H9 (cell line): ENCODE results near the gene DAB2IP. TPM values are rescaled to one million over a fixed set of nuclear protein-coding genes. Genes with fewer than 3 reads are reported as not detected.

ENCODE experiments used
- DNase-seq: peaks from one replicate; pipeline ENCODE4 v3.0.0-alpha.2; 2017
- H2AFZ ChIP-seq: one replicate; pipeline ENCODE4 v1.6.1; 2013; ENCODE audit warnings: mild to moderate bottlenecking, low read length, control low read depth, moderate library complexity
- H2AK5ac ChIP-seq: 2 replicates; pipeline ENCODE4 v1.6.1; 2013; ENCODE audit warnings: low read length, control low read depth, mixed read lengths; ENCODE audit not compliant: insufficient read length
- H2BK120ac ChIP-seq: one replicate; pipeline ENCODE4 v1.6.1; 2013; ENCODE audit warnings: low read depth, mild to moderate bottlenecking, low read length, control low read depth, inconsistent platforms; ENCODE audit not compliant: poor library complexity, severe bottlenecking
- H2BK12ac ChIP-seq: 2 replicates; pipeline ENCODE4 v1.6.1; 2013; ENCODE audit warnings: low read length, control low read depth, mixed read lengths, low read depth; ENCODE audit not compliant: insufficient read length
- H2BK15ac ChIP-seq: 2 replicates; pipeline ENCODE4 v1.6.1; 2013; ENCODE audit warnings: low read depth, low read length, control low read depth
- H2BK20ac ChIP-seq: one replicate; pipeline ENCODE4 v1.6.1; 2013; ENCODE audit warnings: low read depth, mild to moderate bottlenecking, low read length, control low read depth, inconsistent platforms; ENCODE audit not compliant: poor library complexity, severe bottlenecking
- H2BK5ac ChIP-seq: 2 replicates; pipeline ENCODE4 v1.6.1; 2013; ENCODE audit warnings: low read length, control low read depth, mixed read lengths; ENCODE audit not compliant: insufficient read length
- H3K14ac ChIP-seq: 2 replicates; pipeline ENCODE4 v1.6.1; 2013; ENCODE audit warnings: low read length, control low read depth; ENCODE audit not compliant: insufficient read depth
- H3K18ac ChIP-seq: 2 replicates; pipeline ENCODE4 v1.6.1; 2013; ENCODE audit warnings: low read depth, mild to moderate bottlenecking, mixed read lengths, low read length, control low read depth; ENCODE audit not compliant: insufficient read length
- H3K23ac ChIP-seq: 2 replicates; pipeline ENCODE4 v1.6.1; 2013; ENCODE audit warnings: low read length, control low read depth, mixed read lengths, low read depth; ENCODE audit not compliant: insufficient read length
- H3K23me2 ChIP-seq: 2 replicates; pipeline ENCODE4 v1.6.1; 2013; ENCODE audit warnings: low read depth, mild to moderate bottlenecking, mixed read lengths, low read length, control low read depth; ENCODE audit not compliant: insufficient read length, poor library complexity, severe bottlenecking
- H3K27ac ChIP-seq: 2 replicates; pipeline ENCODE4 v1.5.1; 2013; ENCODE audit warnings: low read length, control low read depth, mixed read lengths, low read depth; ENCODE audit not compliant: insufficient read length
- H3K27me3 ChIP-seq: 2 replicates; pipeline ENCODE4 v1.6.1; 2013; ENCODE audit warnings: low read length, control low read depth, inconsistent platforms; ENCODE audit not compliant: insufficient read depth
- H3K4ac ChIP-seq: 2 replicates; pipeline ENCODE4 v1.6.1; 2013; ENCODE audit warnings: low read depth, mild to moderate bottlenecking, control low read depth, inconsistent platforms, low read length, moderate library complexity
- H3K4me1 ChIP-seq: 2 replicates; pipeline ENCODE4 v1.6.1; 2013; ENCODE audit warnings: low read length, control low read depth, inconsistent platforms; ENCODE audit not compliant: insufficient read depth
- H3K4me2 ChIP-seq: 2 replicates; pipeline ENCODE4 v1.6.1; 2013; ENCODE audit warnings: low read length, control low read depth, mixed read lengths; ENCODE audit not compliant: insufficient read length, insufficient read depth
- H3K56ac ChIP-seq: 2 replicates; pipeline ENCODE4 v1.6.1; 2013; ENCODE audit warnings: low read depth, mild to moderate bottlenecking, mixed read lengths, low read length, control low read depth; ENCODE audit not compliant: insufficient read length
- H3K79me1 ChIP-seq: 2 replicates; pipeline ENCODE4 v1.6.1; 2013; ENCODE audit warnings: low read depth, mild to moderate bottlenecking, moderate library complexity, low read length, control low read depth, inconsistent platforms; ENCODE audit not compliant: insufficient read depth, poor library complexity, severe bottlenecking
- H3K79me2 ChIP-seq: 2 replicates; pipeline ENCODE4 v1.6.1; 2013; ENCODE audit warnings: low read length, control low read depth, inconsistent platforms; ENCODE audit not compliant: insufficient read depth
- H3K9ac ChIP-seq: 2 replicates; pipeline ENCODE4 v1.6.1; 2013; ENCODE audit warnings: low read length, control low read depth, mixed read lengths; ENCODE audit not compliant: insufficient read length; ENCODE audit errors: extremely low read depth
- H3K9me3 ChIP-seq: one replicate; pipeline ENCODE4 v1.6.1; 2013; ENCODE audit warnings: low read depth, low read length, inconsistent platforms; ENCODE audit not compliant: control insufficient read depth
- H3T11ph ChIP-seq: one replicate; pipeline ENCODE4 v1.6.1; 2013; ENCODE audit warnings: mild to moderate bottlenecking, low read length, control low read depth, inconsistent platforms
- H4K20me1 ChIP-seq: one replicate; pipeline ENCODE4 v1.6.1; 2013; ENCODE audit not compliant: control insufficient read depth, insufficient read length, insufficient read depth
- H4K5ac ChIP-seq: 2 replicates; pipeline ENCODE4 v1.6.1; 2013; ENCODE audit warnings: low read depth, mild to moderate bottlenecking, mixed read lengths, low read length, control low read depth; ENCODE audit not compliant: insufficient read length
- H4K8ac ChIP-seq: replicated peaks from 2 replicates; pipeline ENCODE4 v1.6.1; 2013; ENCODE audit warnings: low read length, control low read depth, mixed read lengths, low read depth; ENCODE audit not compliant: insufficient read length
- H4K91ac ChIP-seq: 2 replicates; pipeline ENCODE4 v1.6.1; 2013; ENCODE audit warnings: low read depth, mild to moderate bottlenecking, moderate library complexity, mixed read lengths, low read length, control low read depth; ENCODE audit not compliant: insufficient read length
- H3K27ac Mint-ChIP-seq, 3 experiments: 2 replicates in 2 of 3; 3 replicates in 1 of 3; pipeline ENCODE4 v1.8.0; 2020 to 2021; ENCODE audit warnings: mixed read lengths in 3 of 3, mild to moderate bottlenecking in 1 of 3, moderate library complexity in 1 of 3
- H3K27me3 Mint-ChIP-seq: 2 replicates; pipeline ENCODE4 v1.8.0; 2021; ENCODE audit warnings: low read depth, mild to moderate bottlenecking, moderate library complexity, mixed read lengths
- H3K36me3 Mint-ChIP-seq, 3 experiments: 2 replicates in 2 of 3; 3 replicates in 1 of 3; pipeline ENCODE4 v1.8.0; 2020 to 2021; ENCODE audit warnings: low read depth in 3 of 3, mixed read lengths in 3 of 3; ENCODE audit not compliant: insufficient read depth in 1 of 3
- H3K4me1 Mint-ChIP-seq, 2 experiments: 2 replicates each; pipeline ENCODE4 v1.8.0; 2020; ENCODE audit warnings: mixed read lengths in 2 of 2
- H3K4me3 Mint-ChIP-seq, 2 experiments: 2 replicates in 1 of 2; 3 replicates in 1 of 2; pipeline ENCODE4 v1.8.0; 2020 to 2021; ENCODE audit warnings: mild to moderate bottlenecking in 2 of 2, mixed read lengths in 2 of 2, moderate library complexity in 1 of 2
- H3K9me3 Mint-ChIP-seq, 2 experiments: 2 replicates in 1 of 2; 3 replicates in 1 of 2; pipeline ENCODE4 v1.8.0; 2020; ENCODE audit warnings: mild to moderate bottlenecking in 2 of 2, mixed read lengths in 2 of 2, moderate library complexity in 1 of 2
- CTCF ChIP-seq: fragments of 200-600 bp; sonication (generic); conservative IDR thresholded peaks from 3 replicates; pipeline ENCODE4 v1.8.0; 2021; ENCODE audit warnings: antibody characterized with exemption, mild to moderate bottlenecking
- WGBS: extraction: QIAGEN DNeasy Blood & Tissue Kit; methylation state at CpG from one replicate; pipeline ENCODE4 v1.1.7; 2013; ENCODE audit warnings: missing lambda C conversion rate, low lambda C conversion rate, mixed read lengths; ENCODE audit not compliant: insufficient read length; ENCODE audit errors: extremely low coverage; 5-methylcytosine and 5-hydroxymethylcytosine counted together
- total RNA-seq: library from RNA; stranded (reverse); gene quantifications from 2 replicates; pipeline ENCODE4 v1.2.1, GENCODE V29; 2021

Gene DAB2IP
- total RNA-seq, 1 experiment from 2014 or later: 22.6 TPM

- H3K23ac ChIP-seq: no peak overlapping the region
- no CpG with 5 or more reads among the region's 13 CpGs for WGBS
- no peak overlapping the region for H2BK20ac ChIP-seq
- no peak for TF ChIP-seq CTCF
- no peaks in the 10 kb centered on the region for H3K4me1 ChIP-seq
- no peaks in the 10 kb centered on the region; a peak in 1 of 5 replicates for H3K9me3 Mint-ChIP-seq
- H3K4ac ChIP-seq: no peak overlapping the region
- DNase-seq: no peak
- 0 out of 7 replicates have a peak overlapping the region, but pooled peaks have one; percentile 7 to 44 (median 31) for H3K27ac Mint-ChIP-seq
- H3K9me3 ChIP-seq: no peaks in the 10 kb centered on the region
- H3K79me1 ChIP-seq: no peaks in the 10 kb centered on the region
- H3K27me3 ChIP-seq: no peaks in the 10 kb centered on the region
- no peak overlapping the region for H2AFZ ChIP-seq
- H2BK12ac ChIP-seq: no peak overlapping the region
- no peak overlapping the region for H3K27ac ChIP-seq
- peaks cover 3% of the 10 kb centered on the region for H4K20me1 ChIP-seq
- H3K9ac ChIP-seq: no peak overlapping the region
- no peak overlapping the region for H2BK5ac ChIP-seq
- no peak overlapping the region for H3T11ph ChIP-seq
- no peaks in the 10 kb centered on the region for H3K27me3 Mint-ChIP-seq
- no peak overlapping the region for H3K4me2 ChIP-seq
- no peak overlapping the region; the same call in 1 of the 2 replicates for H3K14ac ChIP-seq
- H3K23me2 ChIP-seq: no peaks in the 10 kb centered on the region
- no peaks in the 10 kb centered on the region for H3K36me3 Mint-ChIP-seq
- no peak overlapping the region for H3K18ac ChIP-seq
- H4K8ac ChIP-seq: no peak overlapping the region
- no peak overlapping the region for H4K91ac ChIP-seq
- no peak overlapping the region for H2AK5ac ChIP-seq
- no peak overlapping the region for H2BK15ac ChIP-seq
- H3K4me3 Mint-ChIP-seq: no peak overlapping the region
- no peak overlapping the region for H4K5ac ChIP-seq
- no peak overlapping the region for H2BK120ac ChIP-seq
- H3K4me1 Mint-ChIP-seq: peaks cover 9% of the 10 kb centered on the region in 2 experiments
- H3K79me2 ChIP-seq: no peaks in the 10 kb centered on the region
- H3K56ac ChIP-seq: no peak overlapping the region
Measured at GRCh38 chr9:121751686-121752445, 100.4 kb downstream of the DAB2IP start.
